Measurements from ENCODE around the gene PIK3AP1.

Gene PIK3AP1

DNA sequence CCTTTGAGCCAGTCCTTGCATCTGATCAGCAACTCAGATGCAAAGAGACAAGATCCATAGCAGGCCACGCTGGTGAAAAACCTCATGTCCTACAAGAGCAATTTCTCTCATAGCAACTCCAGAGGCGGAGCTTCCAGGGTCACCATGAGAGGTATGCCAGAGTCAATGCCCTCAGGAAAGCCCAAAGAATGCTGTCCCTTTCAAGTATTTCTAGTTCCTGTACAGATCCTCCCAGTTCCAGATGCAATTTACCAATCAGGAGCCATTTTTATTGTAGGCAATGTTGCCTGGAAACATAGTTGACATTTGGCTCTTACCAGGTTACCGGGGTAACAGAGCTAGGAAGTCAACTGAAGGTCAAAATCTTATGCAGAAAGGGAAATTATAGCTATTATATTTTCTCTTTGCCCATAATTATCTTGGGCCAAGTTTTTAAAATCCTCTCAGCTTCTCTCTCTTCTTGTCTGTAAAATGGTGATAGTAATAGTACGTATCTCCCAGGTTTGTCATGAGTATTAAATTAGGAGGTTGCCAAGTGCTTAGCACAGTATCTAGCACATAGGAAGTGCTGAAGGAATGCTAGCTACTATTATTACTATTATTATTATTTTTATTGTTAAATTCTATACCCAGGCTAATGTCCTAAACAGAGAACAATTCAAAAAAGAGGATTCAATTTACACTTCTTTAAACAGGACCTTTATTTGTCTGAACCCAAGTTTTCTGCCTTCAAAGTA is 87.2 kb downstream of the PIK3AP1 start:
- TF ChIP-seq, protein P1, sequence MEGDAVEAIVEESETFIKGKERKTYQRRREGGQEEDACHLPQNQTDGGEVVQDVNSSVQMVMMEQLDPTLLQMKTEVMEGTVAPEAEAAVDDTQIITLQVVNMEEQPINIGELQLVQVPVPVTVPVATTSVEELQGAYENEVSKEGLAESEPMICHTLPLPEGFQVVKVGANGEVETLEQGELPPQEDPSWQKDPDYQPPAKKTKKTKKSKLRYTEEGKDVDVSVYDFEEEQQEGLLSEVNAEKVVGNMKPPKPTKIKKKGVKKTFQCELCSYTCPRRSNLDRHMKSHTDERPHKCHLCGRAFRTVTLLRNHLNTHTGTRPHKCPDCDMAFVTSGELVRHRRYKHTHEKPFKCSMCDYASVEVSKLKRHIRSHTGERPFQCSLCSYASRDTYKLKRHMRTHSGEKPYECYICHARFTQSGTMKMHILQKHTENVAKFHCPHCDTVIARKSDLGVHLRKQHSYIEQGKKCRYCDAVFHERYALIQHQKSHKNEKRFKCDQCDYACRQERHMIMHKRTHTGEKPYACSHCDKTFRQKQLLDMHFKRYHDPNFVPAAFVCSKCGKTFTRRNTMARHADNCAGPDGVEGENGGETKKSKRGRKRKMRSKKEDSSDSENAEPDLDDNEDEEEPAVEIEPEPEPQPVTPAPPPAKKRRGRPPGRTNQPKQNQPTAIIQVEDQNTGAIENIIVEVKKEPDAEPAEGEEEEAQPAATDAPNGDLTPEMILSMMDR (IDR thresholded peaks at IDR 0.05; ENCODE audit: insufficient read depth, low read depth, low read length, missing control alignments), result no peak
- H3K4me3 ChIP-seq (ENCODE audit: low read depth, low read length), result no peak overlapping the region
- DNase-seq (ENCODE audit: low read depth), result no peak

DNA sequence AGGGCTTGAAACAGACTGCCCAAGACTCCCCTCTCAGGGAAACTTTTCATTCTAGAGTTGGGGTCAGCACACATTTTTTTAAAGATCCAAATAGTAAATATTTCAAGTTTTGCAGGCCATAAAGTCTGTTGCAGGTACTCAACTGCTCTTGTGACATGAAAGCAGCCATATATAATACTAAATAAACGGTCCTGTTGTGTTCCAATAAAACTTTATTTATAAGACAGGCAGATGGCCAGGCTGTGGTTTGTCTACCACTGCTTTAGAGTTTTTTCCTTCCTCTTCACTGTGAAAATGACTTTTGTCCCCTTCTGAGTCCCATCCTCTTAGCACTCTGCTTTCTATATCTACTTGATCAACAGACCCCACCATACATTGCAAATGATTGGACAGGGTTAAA is 93.0 kb downstream of the PIK3AP1 start:
- TF ChIP-seq, protein P1 (IDR thresholded peaks at IDR 0.05; ENCODE audit: insufficient read depth, low read depth, low read length, missing control alignments), result no peak
- no peak overlapping the region for H3K4me3 ChIP-seq (ENCODE audit: low read depth, low read length)
- DNase-seq (ENCODE audit: low read depth), result no peak

DNA sequence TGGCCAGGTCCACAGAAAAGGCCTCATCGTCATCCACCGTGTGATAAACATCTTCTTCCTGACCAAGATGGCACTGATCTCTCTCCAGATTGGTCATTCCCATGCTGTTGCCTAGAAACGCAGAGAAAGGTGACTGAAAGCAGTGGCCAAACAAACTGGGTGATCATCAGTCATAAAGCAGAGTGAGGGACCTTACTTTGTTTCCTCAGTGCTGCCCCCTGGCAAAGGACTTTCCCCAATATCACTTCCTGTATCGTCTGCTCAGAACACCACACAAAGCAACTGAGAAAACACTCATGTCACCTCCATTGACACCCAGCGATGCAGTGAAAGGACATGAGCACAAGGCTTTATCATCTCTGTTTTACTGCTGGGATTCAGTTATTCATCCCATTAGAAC is 93.5 kb downstream of the PIK3AP1 start:
- TF ChIP-seq, protein P1 (IDR thresholded peaks at IDR 0.05; ENCODE audit: insufficient read depth, low read depth, low read length, missing control alignments), result peak; percentile 7
- DNase-seq (ENCODE audit: low read depth), result peak; percentile 22

DNA sequence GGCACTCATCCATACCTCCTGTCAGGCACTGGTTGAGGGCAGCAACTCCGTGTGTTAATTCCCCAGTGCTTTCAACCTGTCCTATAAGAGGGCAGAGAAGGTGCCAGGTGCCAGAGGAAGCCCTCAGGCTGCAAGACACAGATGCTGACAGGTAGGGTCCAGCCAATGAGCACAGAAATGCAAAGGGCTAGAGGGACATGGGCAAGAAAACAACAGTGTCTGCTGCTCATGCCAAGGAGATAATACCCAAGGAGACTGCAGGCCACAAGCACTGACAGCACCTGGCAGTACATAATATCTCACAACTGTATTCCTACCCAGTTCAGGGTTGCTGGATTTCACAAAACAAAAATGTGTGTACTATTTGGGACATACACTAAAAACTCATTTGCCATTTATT is 95.1 kb downstream of the PIK3AP1 start:
- no peak for DNase-seq (ENCODE audit: low read depth)
- H3K4me3 ChIP-seq (ENCODE audit: low read depth, low read length), result no peak overlapping the region
- TF ChIP-seq, protein P1 (IDR thresholded peaks at IDR 0.05; ENCODE audit: insufficient read depth, low read depth, low read length, missing control alignments), result no peak

More for the DNA sequence above, 93.5 kb downstream of the PIK3AP1 start:
- no peak overlapping the region for H3K4me3 ChIP-seq (ENCODE audit: low read depth, low read length)

DNA sequence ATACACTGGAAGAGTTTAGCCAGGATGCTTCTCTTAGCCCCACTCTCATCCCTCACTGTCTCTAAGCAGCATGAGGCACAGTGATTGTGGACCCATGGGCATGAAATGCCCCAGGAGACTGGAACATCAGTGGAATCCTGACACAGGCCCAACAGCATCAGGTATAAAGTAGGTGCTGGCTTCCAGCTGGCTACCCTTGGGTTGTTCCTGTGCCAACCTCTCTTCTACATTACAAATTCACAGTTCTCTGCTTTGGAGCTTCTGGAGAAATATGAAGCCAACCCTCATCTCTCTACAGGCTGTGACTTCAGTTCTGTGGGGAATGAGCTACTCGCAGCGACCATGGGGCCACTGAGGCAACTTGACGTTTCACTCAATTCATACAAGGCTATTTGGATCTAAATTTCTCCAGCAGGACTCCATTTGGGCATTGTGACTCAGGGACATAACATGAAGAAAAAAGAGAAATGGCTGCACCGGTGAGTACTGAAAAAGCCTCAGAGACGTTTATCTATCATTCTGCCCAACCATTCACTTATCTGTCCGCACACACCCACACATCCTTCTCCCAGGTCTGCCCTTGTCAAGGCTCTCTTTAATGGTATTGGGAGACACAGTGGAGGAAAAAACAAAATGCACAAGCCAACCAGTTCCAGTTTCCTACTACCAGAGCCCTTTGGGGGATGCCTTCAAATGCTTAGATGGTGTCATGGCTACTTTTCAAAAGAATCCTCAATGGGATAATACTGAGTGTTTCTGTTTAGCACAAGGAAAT is 98.1 kb downstream of the PIK3AP1 start:
- no peak for DNase-seq (ENCODE audit: low read depth)
- TF ChIP-seq, protein P1 (IDR thresholded peaks at IDR 0.05; ENCODE audit: insufficient read depth, low read depth, low read length, missing control alignments), result no peak

DNA sequence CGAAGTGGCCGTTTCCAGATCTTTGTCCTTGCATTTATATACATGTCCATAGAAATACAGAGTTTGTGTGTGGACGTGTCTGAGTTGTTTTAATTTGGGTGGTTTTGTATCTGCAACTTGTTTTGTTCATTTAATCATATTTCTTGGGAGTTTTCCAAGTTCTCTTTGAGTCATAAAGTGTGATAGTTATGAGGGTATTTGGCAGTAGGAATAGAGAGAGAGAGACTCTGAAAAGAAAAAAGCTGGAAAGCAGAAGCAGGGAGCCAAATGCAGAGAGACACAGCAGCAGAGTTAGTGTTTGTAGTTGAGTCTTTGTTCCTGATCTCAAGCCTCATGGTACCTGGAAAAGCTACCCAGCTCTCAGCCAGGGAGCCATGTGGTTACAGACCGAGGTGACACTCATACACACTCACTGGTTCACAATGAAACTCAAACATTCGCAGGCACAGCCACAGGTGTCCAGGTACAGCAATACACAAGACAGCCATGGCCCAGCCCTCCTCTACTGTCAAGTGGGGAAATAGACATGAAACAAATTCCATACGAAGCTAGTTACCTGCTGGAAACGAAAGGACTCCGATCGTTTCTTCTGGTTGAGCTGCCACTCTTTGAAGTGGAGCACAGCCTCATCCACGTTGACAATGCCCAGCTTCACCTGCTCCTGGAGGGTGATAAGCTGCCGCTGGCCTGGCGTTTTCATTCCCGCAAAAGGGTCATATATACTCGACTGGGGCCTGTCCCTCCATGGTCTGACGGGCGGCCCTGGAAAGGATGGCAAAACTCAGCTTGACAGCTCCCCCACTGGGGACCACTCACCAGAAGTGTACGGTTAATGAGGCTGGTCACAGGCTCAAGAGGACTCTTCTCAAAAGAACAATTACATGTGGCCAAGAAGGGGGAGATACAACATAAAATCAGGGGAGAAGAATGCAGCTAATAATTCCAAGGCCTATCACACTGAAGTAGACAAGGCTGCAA is 100.2 kb downstream of the PIK3AP1 start:
- no peak overlapping the region for H3K4me3 ChIP-seq (ENCODE audit: low read depth, low read length)
- DNase-seq (ENCODE audit: low read depth), result no peak
- TF ChIP-seq, protein P1 (IDR thresholded peaks at IDR 0.05; ENCODE audit: insufficient read depth, low read depth, low read length, missing control alignments), result no peak

More for the DNA sequence above, 98.1 kb downstream of the PIK3AP1 start:
- H3K4me3 ChIP-seq (ENCODE audit: low read depth, low read length), result no peak overlapping the region
